LNCAP (cell line): ENCODE measurements around the gene ATG101.

Source experiments
- CTCF ChIP-seq: fragments of 450-650 bp; IDR thresholded peaks from 2 replicates; pipeline ENCODE4 v1.5.1; 2017; ENCODE audit warnings: mild to moderate bottlenecking

The ATG101 gene

GRCh38 chr12:52035926-52036325, 33.9 kb upstream of the ATG101 start:
- TF ChIP-seq CTCF, result no peak

GRCh38 chr12:52036587-52037171, 33.1 kb upstream of the ATG101 start:
- TF ChIP-seq CTCF, result no peak

GRCh38 chr12:52037248-52037861, 32.4 kb upstream of the ATG101 start:
- TF ChIP-seq CTCF, result no peak; the same call in 1 of the 2 replicates

GRCh38 chr12:52038447-52038846, 31.3 kb upstream of the ATG101 start:
- no peak for TF ChIP-seq CTCF

GRCh38 chr12:52041035-52041434, 28.7 kb upstream of the ATG101 start:
- TF ChIP-seq CTCF, result no peak

GRCh38 chr12:52041695-52042123, 28.1 kb upstream of the ATG101 start:
- no peak for TF ChIP-seq CTCF

- no peak for TF ChIP-seq CTCF
Measured at GRCh38 chr12:52042706-52043385, 26.9 kb upstream of the ATG101 start.
